Fibroblast of pulmonary artery (primary cell): ENCODE results near the gene OSTF1.

Source experiments
- DNase-seq: peaks from one replicate; pipeline ENCODE4 v3.0.0-alpha.2; 2010; ENCODE audit warnings: low read depth
- H3K4me3 ChIP-seq: replicated peaks from 2 replicates; pipeline ENCODE4 v1.5.1; 2011; ENCODE audit warnings: low read depth, mild to moderate bottlenecking, control low read depth, low read length, moderate library complexity
- TF ChIP-seq, protein P1 (sequence below): IDR thresholded peaks from 2 replicates; pipeline ENCODE4 v1.5.1; 2011; ENCODE audit warnings: mild to moderate bottlenecking, control low read depth, low read length, inconsistent platforms; ENCODE audit errors: missing control alignments

The OSTF1 gene

GRCh38 chr9:75089373-75089766 is 1.1 kb downstream of the OSTF1 start:
- TF ChIP-seq, protein P1, sequence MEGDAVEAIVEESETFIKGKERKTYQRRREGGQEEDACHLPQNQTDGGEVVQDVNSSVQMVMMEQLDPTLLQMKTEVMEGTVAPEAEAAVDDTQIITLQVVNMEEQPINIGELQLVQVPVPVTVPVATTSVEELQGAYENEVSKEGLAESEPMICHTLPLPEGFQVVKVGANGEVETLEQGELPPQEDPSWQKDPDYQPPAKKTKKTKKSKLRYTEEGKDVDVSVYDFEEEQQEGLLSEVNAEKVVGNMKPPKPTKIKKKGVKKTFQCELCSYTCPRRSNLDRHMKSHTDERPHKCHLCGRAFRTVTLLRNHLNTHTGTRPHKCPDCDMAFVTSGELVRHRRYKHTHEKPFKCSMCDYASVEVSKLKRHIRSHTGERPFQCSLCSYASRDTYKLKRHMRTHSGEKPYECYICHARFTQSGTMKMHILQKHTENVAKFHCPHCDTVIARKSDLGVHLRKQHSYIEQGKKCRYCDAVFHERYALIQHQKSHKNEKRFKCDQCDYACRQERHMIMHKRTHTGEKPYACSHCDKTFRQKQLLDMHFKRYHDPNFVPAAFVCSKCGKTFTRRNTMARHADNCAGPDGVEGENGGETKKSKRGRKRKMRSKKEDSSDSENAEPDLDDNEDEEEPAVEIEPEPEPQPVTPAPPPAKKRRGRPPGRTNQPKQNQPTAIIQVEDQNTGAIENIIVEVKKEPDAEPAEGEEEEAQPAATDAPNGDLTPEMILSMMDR = no peak
- DNase-seq = no peak
- H3K4me3 ChIP-seq = peak overlapping the region; percentile 87

GRCh38 chr9:75090579-75090978 is 2.3 kb downstream of the OSTF1 start:
- TF ChIP-seq, protein P1 = no peak
- DNase-seq = no peak
- no peak overlapping the region for H3K4me3 ChIP-seq

- H3K4me3 ChIP-seq = no peak overlapping the region
- TF ChIP-seq, protein P1 = no peak
- no peak for DNase-seq
Measured at GRCh38 chr9:75092766-75093165, 4.5 kb downstream of the OSTF1 start.

GRCh38 chr9:75096796-75097195 is 8.5 kb downstream of the OSTF1 start:
- H3K4me3 ChIP-seq = no peak overlapping the region
- peak; percentile 31 for DNase-seq
- TF ChIP-seq, protein P1 = no peak

- no peak overlapping the region for H3K4me3 ChIP-seq
- DNase-seq = no peak
- TF ChIP-seq, protein P1 = no peak
Measured at GRCh38 chr9:75101004-75101588, 12.8 kb downstream of the OSTF1 start.

GRCh38 chr9:75102177-75102790 is 14.0 kb downstream of the OSTF1 start:
- TF ChIP-seq, protein P1 = no peak
- DNase-seq = no peak
- no peak overlapping the region for H3K4me3 ChIP-seq

DNA sequence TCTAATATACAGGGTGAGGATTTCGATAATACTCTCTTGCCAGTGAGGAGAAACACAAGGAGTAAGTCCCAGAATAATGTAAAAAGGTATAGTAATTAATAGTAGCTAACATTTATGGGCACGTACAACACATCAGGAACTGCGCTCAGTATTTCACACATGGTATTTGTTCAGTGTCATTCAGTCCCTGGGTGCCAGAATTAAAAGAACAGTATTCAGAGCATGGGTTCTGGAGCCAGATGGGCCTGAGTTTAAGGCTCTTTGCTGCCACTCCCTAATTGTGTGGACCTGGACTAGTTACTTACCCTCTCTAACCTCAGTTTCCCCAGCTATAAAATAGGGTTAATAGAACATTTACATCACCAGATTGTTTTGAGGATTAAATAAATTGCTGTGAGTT is 16.3 kb downstream of the OSTF1 start:
- H3K4me3 ChIP-seq = no peak overlapping the region
- TF ChIP-seq, protein P1 = no peak
- DNase-seq = no peak
